ENCODE data around the gene MYOF.

The MYOF gene

GRCh38 chr10:93514521-93514920 is 32.4 kb upstream of the MYOF start:
- Mint-ChIP-seq H3K27ac (no peak overlapping the region), H3K4me3 (no peak overlapping the region), H3K4me1 (no peaks in the 10 kb centered on the region), H3K36me3 (ENCODE audit: low read depth) (peaks cover 56% of the 10 kb centered on the region), H3K27me3 (ENCODE audit: low read depth, poor library complexity) (no peaks in the 10 kb centered on the region), H3K9me3 (peaks cover 2% of the 10 kb centered on the region)
- no peak for DNase-seq
- TF ChIP-seq, protein P1, sequence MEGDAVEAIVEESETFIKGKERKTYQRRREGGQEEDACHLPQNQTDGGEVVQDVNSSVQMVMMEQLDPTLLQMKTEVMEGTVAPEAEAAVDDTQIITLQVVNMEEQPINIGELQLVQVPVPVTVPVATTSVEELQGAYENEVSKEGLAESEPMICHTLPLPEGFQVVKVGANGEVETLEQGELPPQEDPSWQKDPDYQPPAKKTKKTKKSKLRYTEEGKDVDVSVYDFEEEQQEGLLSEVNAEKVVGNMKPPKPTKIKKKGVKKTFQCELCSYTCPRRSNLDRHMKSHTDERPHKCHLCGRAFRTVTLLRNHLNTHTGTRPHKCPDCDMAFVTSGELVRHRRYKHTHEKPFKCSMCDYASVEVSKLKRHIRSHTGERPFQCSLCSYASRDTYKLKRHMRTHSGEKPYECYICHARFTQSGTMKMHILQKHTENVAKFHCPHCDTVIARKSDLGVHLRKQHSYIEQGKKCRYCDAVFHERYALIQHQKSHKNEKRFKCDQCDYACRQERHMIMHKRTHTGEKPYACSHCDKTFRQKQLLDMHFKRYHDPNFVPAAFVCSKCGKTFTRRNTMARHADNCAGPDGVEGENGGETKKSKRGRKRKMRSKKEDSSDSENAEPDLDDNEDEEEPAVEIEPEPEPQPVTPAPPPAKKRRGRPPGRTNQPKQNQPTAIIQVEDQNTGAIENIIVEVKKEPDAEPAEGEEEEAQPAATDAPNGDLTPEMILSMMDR (IDR thresholded peaks at IDR 0.05) = no peak

GRCh38 chr10:93513091-93513490 is 31.0 kb upstream of the MYOF start:
- no peaks in the 10 kb centered on the region for H3K4me1 Mint-ChIP-seq

DNA sequence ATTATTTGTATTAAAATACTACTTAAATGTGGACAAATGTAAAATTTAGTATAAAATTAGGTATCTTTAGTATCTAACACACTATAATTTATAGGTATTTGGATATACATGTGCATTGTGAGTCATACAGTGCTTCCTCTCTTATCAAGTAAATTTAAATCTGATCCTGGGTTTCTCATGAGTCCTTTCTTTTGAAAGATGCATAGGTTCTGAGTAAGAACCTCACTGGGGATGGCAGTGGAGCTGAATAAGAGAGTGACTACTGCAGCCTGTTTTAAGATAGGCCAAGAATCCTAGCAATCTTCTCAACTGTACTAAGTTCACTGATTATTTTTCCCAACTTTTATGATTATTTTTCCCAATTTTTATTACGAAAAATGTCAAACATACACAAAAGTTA is 30.4 kb upstream of the MYOF start:
- TF ChIP-seq, protein P1 (IDR thresholded peaks at IDR 0.05) = no peak
- no peaks in the 10 kb centered on the region for H3K9me3 Mint-ChIP-seq
- peaks cover 47% of the 10 kb centered on the region for H3K36me3 Mint-ChIP-seq (ENCODE audit: low read depth)
- no peak overlapping the region for H3K27ac Mint-ChIP-seq
- no peaks in the 10 kb centered on the region for H3K27me3 Mint-ChIP-seq (ENCODE audit: low read depth, poor library complexity)
- H3K4me1 Mint-ChIP-seq = no peaks in the 10 kb centered on the region
- DNase-seq = no peak
- no peak overlapping the region for H3K4me3 Mint-ChIP-seq

More at GRCh38 chr10:93513091-93513490, 31.0 kb upstream of the MYOF start:
- no peaks in the 10 kb centered on the region for H3K27me3 Mint-ChIP-seq (ENCODE audit: low read depth, poor library complexity)
- peaks cover 47% of the 10 kb centered on the region for H3K36me3 Mint-ChIP-seq (ENCODE audit: low read depth)
- TF ChIP-seq, protein P1 (IDR thresholded peaks at IDR 0.05) = no peak
- H3K4me3 Mint-ChIP-seq = no peak overlapping the region
- H3K27ac Mint-ChIP-seq = no peak overlapping the region
- no peaks in the 10 kb centered on the region for H3K9me3 Mint-ChIP-seq
- no peak for DNase-seq

DNA sequence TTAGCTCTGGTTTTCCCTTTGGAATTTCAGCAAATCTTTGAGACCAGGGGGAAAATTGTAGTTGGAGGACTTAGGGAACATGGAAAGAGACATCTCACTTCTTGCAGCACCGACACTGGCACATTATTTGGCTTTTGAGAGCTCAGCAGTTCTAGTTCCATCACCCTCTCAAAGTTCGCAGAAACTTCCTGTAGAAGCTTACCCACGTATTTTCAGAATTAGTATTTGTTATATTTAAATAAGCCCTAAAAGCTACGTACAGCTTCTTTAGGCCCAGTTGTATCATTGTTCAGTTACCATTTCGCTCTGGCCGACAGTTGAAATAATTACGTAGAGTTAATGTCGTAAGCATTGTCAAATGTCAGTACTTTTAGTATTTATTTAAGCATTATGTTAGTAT is 27.7 kb upstream of the MYOF start:
- peaks cover 36% of the 10 kb centered on the region for H3K36me3 Mint-ChIP-seq (ENCODE audit: low read depth)
- no peak for DNase-seq

DNA sequence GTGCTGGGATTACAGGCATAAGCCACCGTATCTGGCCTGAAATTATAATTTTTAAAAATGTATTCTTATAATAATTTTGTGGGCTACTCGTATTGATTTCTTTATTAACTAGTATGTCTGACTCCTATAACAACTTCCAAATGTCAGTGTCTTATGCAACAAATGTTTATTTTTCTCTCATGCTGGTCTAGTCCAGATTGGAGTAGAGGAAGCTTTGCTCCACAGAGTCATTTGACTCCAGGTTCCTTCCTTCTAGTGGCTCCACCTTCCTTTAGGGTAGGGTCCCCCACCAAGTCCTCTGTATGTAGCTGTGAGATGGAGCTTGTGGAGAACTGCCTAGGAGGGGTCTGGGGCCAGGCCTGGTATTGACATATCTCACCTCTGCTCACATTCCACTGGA is 22.9 kb upstream of the MYOF start:
- H3K27ac Mint-ChIP-seq = no peak overlapping the region
- H3K4me3 Mint-ChIP-seq = no peak overlapping the region
- no peaks in the 10 kb centered on the region for H3K27me3 Mint-ChIP-seq (ENCODE audit: low read depth, poor library complexity)
- H3K9me3 Mint-ChIP-seq = no peaks in the 10 kb centered on the region
- TF ChIP-seq, protein P1 (IDR thresholded peaks at IDR 0.05) = no peak
- H3K4me1 Mint-ChIP-seq = peaks cover 3% of the 10 kb centered on the region
- H3K36me3 Mint-ChIP-seq (ENCODE audit: low read depth) = peaks cover 41% of the 10 kb centered on the region
- DNase-seq = no peak

More for the DNA sequence above, 27.7 kb upstream of the MYOF start:
- Mint-ChIP-seq H3K4me3 (no peak overlapping the region), H3K9me3 (no peaks in the 10 kb centered on the region), H3K27ac (peak overlapping the region; percentile 42), H3K27me3 (ENCODE audit: low read depth, poor library complexity) (no peaks in the 10 kb centered on the region), H3K4me1 (no peaks in the 10 kb centered on the region)
- TF ChIP-seq, protein P1 (IDR thresholded peaks at IDR 0.05) = no peak

DNA sequence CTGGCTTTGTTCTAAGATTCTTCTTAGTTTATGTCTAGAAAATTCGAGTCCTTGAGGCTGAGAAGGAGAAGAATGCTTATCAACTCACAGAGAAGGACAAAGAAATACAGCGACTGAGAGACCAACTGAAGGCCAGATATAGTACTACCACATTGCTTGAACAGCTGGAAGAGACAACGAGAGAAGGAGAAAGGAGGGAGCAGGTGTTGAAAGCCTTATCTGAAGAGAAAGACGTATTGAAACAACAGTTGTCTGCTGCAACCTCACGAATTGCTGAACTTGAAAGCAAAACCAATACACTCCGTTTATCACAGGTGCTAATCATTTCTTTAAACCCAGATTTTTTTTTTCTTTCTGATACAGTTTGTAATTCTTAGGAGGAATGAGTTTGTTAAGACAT is 20.9 kb upstream of the MYOF start:
- Mint-ChIP-seq H3K4me1 (peaks cover 22% of the 10 kb centered on the region), H3K4me3 (no peak overlapping the region), H3K36me3 (ENCODE audit: low read depth) (peaks cover 42% of the 10 kb centered on the region), H3K27me3 (ENCODE audit: low read depth, poor library complexity) (no peaks in the 10 kb centered on the region), H3K27ac (no peak overlapping the region), H3K9me3 (no peaks in the 10 kb centered on the region)
- DNase-seq = no peak
- TF ChIP-seq, protein P1 (IDR thresholded peaks at IDR 0.05) = no peak
